Spleen (tissue), 11 donors: ENCODE measurements around the gene MARK3. TPM values are rescaled to one million over a fixed set of nuclear protein-coding genes. Genes with fewer than 3 reads are reported as not detected.

Source experiments
- DNase-seq: peaks from one replicate; pipeline ENCODE4 v3.0.0-alpha.2; 2020
- H3K27ac ChIP-seq, 8 donors: fragments of 200-600 bp; sonication (generic) in 7 of 8; 1 replicate in 4 of 8; 2 replicates in 4 of 8; pipeline versions ENCODE4 v1.5.0 to v1.8.0; 2016 to 2021; ENCODE audit warnings: inconsistent platforms in 4 of 8, mild to moderate bottlenecking in 4 of 8, moderate library complexity in 1 of 8
- H3K27me3 ChIP-seq, 7 donors: fragments of 200-600 bp; sonication (generic) in 6 of 7; replicated peaks in 1 of 7; 1 replicate in 4 of 7; 2 replicates in 3 of 7; pipeline versions ENCODE4 v1.5.0 to v1.8.0; 2016 to 2021; ENCODE audit warnings: inconsistent platforms in 3 of 7, mild to moderate bottlenecking in 1 of 7
- H3K36me3 ChIP-seq, 6 donors: fragments of 200-600 bp; sonication (generic) in 5 of 6; 1 replicate in 4 of 6; 2 replicates in 2 of 6; pipeline versions ENCODE4 v1.5.0 to v1.8.0; 2016 to 2021; ENCODE audit warnings: inconsistent platforms in 2 of 6
- H3K4me1 ChIP-seq, 6 donors: fragments of 200-600 bp; sonication (generic) in 5 of 6; 1 replicate in 3 of 6; 2 replicates in 3 of 6; pipeline versions ENCODE4 v1.5.0 to v1.8.0; 2016 to 2021; ENCODE audit warnings: inconsistent platforms in 3 of 6
- H3K4me3 ChIP-seq, 8 donors: fragments of 200-600 bp; sonication (generic) in 7 of 8; 1 replicate in 4 of 8; 2 replicates in 4 of 8; pipeline versions ENCODE4 v1.5.0 to v1.8.0; 2016 to 2021; ENCODE audit warnings: inconsistent platforms in 4 of 8, mild to moderate bottlenecking in 4 of 8, moderate library complexity in 2 of 8
- H3K9me3 ChIP-seq, 8 donors: fragments of 200-600 bp; sonication (generic) in 7 of 8; 1 replicate in 4 of 8; 2 replicates in 4 of 8; pipeline versions ENCODE4 v1.5.0 to v1.8.0; 2016 to 2021; ENCODE audit warnings: inconsistent platforms in 4 of 8
- POLR2A ChIP-seq, 3 donors: fragments of 450-650 bp; IDR thresholded peaks; one replicate each; pipeline ENCODE4 v1.5.1; 2017; ENCODE audit warnings: antibody characterized with exemption in 3 of 3, mild to moderate bottlenecking in 1 of 3
- POLR2AphosphoS5 ChIP-seq, 3 donors: sonication (generic); formaldehyde crosslinking; IDR thresholded peaks; one replicate each; pipeline ENCODE4 v1.5.1; 2017; ENCODE audit warnings: antibody characterized with exemption in 3 of 3
- WGBS, 5 donors: extraction: QIAGEN DNeasy Blood & Tissue Kit in 3 of 5; methylation state at CpG; one replicate each; pipeline versions ENCODE4 v1.1.5 to v1.1.7; 2013 to 2018; 5-methylcytosine and 5-hydroxymethylcytosine counted together
- intact Hi-C: fragments of 100-400 bp; cut with DNase I; formaldehyde crosslinking; loops from one replicate; pipeline ENCODE4 v1.15.0; 2023; ENCODE audit warnings: low total_unique reads
- polyA plus RNA-seq, 3 donors: library from polyadenylated mRNA; stranded (reverse); fragments of 200-250 nt; gene quantifications; one replicate each; pipeline ENCODE4 v1.2.1, GENCODE V29; 2013
- total RNA-seq, 7 donors: library from RNA; depleted of rRNA in 3 of 7; stranded (reverse); fragments of >200 nt in 3 of 7; fragmentation: NEBNext Ultra II Directional in 4 of 7; extraction: Animal tissue kit (Norgen Biotek cat#: 25700) in 4 of 7; gene quantifications; one replicate each; pipeline versions ENCODE4 v1.1.0 to v1.2.1, GENCODE V29; 2016 to 2021
- TF ChIP-seq, protein P1 (sequence below), 11 experiments: fragments of 200-600 bp in 7 of 11; fragments of 450-650 bp in 4 of 11; sonication (generic) in 4 of 11; IDR thresholded peaks in 8 of 11; conservative IDR thresholded peaks in 3 of 11; 1 replicate in 7 of 11; 2 replicates in 4 of 11; pipeline versions ENCODE4 v1.4.0 to v1.8.0; 2016 to 2021; ENCODE audit warnings: antibody characterized with exemption in 11 of 11, inconsistent platforms in 4 of 11, mild to moderate bottlenecking in 1 of 11
- donor health status: healthy with polysubstance abuse.
- donor health status: DM: no; HTN: no; CAD: no; lungs with moderate emphysema.
- donor health status: DM: no; HTN: no; CAD: no.
- donor health status: Bipolar disorder and iron deficiency.
- donor health status: healthy.
- donor health status: DM: no; HTN: no; CAD: no.
- donor health status: DM: yes; HTN: yes; CAD: no.

Gene MARK3
- total and polyA plus RNA-seq, 10 donors: 40.4 to 144 (median 106) TPM

DNA sequence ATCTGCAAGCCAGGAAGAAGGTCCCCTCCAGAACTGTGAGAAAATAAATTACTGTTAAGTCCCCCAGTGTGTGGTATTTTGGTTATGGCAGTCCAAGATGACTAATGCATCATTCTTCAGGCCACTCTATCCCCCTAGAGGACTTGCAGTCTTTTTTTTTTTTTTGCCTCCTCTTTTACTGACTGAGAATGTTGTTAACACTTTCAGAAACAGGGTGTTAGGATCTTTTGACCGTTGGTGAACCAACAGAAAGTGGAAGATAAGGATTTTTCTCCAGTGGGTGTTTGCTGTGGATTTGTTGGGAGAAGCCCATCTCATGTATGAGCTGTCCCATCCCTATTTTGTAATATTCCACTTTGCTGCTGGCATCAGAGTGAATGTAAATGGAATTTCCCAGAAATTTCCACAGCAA, 37.8 kb downstream of the MARK3 start:
- no peaks in the 10 kb centered on the region for H3K27me3 ChIP-seq
- H3K36me3 ChIP-seq: peaks cover 0 to 37% (median 0%) of the 10 kb centered on the region in 6 donors
- 64 to 96% (median 82%) methylated on average over 1 of the region's 1 CpG for WGBS, 5 donors
- H3K4me3 ChIP-seq: no peak overlapping the region
- intact Hi-C loops: no loop called here
- H3K27ac ChIP-seq: peak overlapping the region in 1 of 8 donors; percentile 42
- no peaks in the 10 kb centered on the region for H3K9me3 ChIP-seq
- H3K4me1 ChIP-seq: peaks cover 6 to 76% (median 21%) of the 10 kb centered on the region in 6 donors
- no peak for TF ChIP-seq POLR2A (IDR thresholded peaks at IDR 0.05)
- TF ChIP-seq, protein P1, sequence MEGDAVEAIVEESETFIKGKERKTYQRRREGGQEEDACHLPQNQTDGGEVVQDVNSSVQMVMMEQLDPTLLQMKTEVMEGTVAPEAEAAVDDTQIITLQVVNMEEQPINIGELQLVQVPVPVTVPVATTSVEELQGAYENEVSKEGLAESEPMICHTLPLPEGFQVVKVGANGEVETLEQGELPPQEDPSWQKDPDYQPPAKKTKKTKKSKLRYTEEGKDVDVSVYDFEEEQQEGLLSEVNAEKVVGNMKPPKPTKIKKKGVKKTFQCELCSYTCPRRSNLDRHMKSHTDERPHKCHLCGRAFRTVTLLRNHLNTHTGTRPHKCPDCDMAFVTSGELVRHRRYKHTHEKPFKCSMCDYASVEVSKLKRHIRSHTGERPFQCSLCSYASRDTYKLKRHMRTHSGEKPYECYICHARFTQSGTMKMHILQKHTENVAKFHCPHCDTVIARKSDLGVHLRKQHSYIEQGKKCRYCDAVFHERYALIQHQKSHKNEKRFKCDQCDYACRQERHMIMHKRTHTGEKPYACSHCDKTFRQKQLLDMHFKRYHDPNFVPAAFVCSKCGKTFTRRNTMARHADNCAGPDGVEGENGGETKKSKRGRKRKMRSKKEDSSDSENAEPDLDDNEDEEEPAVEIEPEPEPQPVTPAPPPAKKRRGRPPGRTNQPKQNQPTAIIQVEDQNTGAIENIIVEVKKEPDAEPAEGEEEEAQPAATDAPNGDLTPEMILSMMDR (IDR thresholded peaks at IDR 0.05 in 8 of 11, conservative IDR thresholded peaks at IDR 0.05 in 3 of 11): no peak
- TF ChIP-seq POLR2AphosphoS5 (IDR thresholded peaks at IDR 0.05): no peak
- DNase-seq: no peak

DNA sequence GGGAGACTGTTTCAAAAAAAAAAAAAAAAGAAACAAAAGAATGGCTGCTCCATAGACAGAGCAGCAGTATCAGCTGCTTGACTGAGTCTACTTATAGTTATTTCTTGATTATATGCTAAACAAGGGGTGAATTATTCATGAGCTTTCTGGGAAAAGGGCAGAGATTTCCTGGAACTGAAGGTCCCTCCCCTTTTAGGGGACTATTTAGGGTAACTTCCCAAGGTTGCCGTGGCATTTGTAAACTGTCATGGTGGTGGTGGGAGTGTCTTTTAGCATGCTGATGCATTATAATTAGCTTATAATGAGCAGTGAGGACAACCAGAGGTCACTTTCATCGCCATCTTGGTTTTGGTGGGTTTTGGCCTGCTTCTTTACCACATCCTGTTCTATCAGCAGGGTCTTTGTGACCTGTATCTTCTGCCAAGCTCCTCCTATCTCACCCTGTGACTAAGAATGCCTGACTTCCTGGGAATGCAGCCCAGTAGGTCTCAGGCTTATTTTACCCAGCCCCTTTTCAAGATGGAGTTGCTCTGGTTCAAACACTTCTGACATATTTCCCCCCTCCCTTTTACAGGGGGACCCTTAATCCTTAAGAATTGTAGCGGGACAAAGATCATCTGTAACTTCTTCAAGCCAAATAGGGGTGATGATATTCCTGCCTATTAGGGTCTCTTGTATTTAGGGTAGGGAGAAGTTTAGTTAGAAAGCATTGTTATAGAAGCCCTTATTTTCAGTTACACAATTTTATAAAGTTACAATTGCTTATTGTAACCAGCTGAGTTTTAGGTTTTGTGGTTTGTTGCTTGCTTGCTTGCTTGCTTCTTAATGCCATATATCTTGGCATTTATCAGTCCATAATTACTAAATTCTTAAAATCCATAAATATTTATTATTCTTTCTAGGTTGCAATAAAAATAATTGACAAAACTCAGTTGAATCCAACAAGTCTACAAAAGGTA, 42.5 kb downstream of the MARK3 start:
- Histone ChIP-seq H3K36me3 (peaks cover 0 to 26% (median 0%) of the 10 kb centered on the region in 6 donors), H3K9me3 (no peaks in the 10 kb centered on the region), H3K4me3 (no peak overlapping the region), H3K4me1 (peaks cover 24 to 78% (median 30%) of the 10 kb centered on the region in 6 donors), H3K27me3 (no peaks in the 10 kb centered on the region), H3K27ac (peak overlapping the region; percentile 41 to 75 (median 60))
- intact Hi-C loops: no loop called here
- TF ChIP-seq POLR2AphosphoS5 (IDR thresholded peaks at IDR 0.05): peak in 1 of 3 donors; percentile 6
- TF ChIP-seq, protein P1 (IDR thresholded peaks at IDR 0.05 in 8 of 11, conservative IDR thresholded peaks at IDR 0.05 in 3 of 11): no peak
- DNase-seq: no peak
- WGBS, 5 donors: 49 to 71% (median 53%) methylated on average over 3 of the region's 3 CpGs

DNA sequence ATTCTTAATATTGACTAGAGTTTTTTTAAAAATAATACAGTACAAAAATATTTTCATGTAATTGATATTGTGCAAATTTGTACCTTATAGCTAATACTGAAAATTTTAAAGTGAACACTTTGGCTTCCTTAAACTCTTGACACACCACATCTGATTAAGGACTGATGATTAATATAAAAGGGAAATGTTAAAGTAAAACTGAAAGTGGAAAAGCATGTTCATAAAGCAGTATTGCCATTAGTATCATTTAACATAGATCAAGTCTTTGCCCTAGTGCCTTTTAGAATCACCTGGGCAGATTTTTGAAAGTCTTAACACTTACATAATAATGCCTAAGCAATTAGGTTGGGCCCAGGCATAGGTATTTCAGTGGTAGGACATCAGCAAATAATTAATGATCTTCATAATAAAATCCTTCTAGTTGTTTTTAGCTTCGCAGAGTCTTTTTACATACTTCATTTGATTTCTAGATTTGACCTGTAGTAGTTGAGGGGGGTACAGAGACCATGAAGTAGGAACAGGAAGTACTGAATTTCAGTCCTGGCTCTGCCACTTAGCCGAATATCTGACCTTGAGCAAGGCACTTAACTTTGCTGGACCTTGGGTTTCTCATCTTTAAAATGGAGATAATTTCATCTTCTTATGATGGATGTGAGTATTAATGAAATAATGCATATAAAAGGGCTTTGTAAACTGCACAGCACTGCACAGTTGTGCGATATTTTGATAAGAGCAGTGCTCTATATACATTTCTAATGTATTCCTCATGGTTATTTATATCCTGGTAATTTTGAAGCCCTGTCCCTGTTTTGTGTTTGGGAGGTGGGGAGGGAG, 43.7 kb downstream of the MARK3 start:
- peaks cover 24 to 70% (median 29%) of the 10 kb centered on the region in 6 donors for H3K4me1 ChIP-seq
- WGBS, 5 donors: 54 to 71% (median 60%) methylated on average over 3 of the region's 3 CpGs
- TF ChIP-seq POLR2A (IDR thresholded peaks at IDR 0.05) (no peak), POLR2AphosphoS5 (IDR thresholded peaks at IDR 0.05) (no peak)
- TF ChIP-seq, protein P1 (IDR thresholded peaks at IDR 0.05 in 8 of 11, conservative IDR thresholded peaks at IDR 0.05 in 3 of 11): no peak
- H3K27ac ChIP-seq: peak overlapping the region; percentile 41 to 75 (median 60)
- H3K36me3 ChIP-seq: peaks cover 0 to 28% (median 0%) of the 10 kb centered on the region in 6 donors
- H3K9me3 ChIP-seq: no peaks in the 10 kb centered on the region
- DNase-seq: no peak
- intact Hi-C loops: no loop called here
- no peak overlapping the region for H3K4me3 ChIP-seq
- no peaks in the 10 kb centered on the region for H3K27me3 ChIP-seq
